Measurements from ENCODE around the gene SLC6A2.
"Not testable (repeated sequence)": the region's sequence is repeated elsewhere in the genome, so short reads cannot be mapped to it uniquely, and the experiment has no call there.

Gene SLC6A2

GRCh38 chr16:55725055-55725777, 69.4 kb downstream of the SLC6A2 start:
- DNase-seq: no peak

GRCh38 chr16:55728797-55729196, 73.0 kb downstream of the SLC6A2 start:
- DNase-seq: no peak

- DNase-seq: no peak
These were observed 74.3 kb downstream of the SLC6A2 start for GRCh38 chr16:55730115-55730514.

- no peak for DNase-seq
These were observed 76.7 kb downstream of the SLC6A2 start for GRCh38 chr16:55732496-55732895.

- no peak for DNase-seq
These were observed 78.9 kb downstream of the SLC6A2 start for GRCh38 chr16:55734665-55735064.

GRCh38 chr16:55735120-55735781, 79.5 kb downstream of the SLC6A2 start:
- DNase-seq: no peak

GRCh38 chr16:55736671-55737070, 80.9 kb downstream of the SLC6A2 start:
- no peak for DNase-seq

- no peak for DNase-seq
These were observed 81.5 kb downstream of the SLC6A2 start for GRCh38 chr16:55737318-55737717.

GRCh38 chr16:55737966-55738365, 82.2 kb downstream of the SLC6A2 start:
- DNase-seq: no peak

- DNase-seq: no peak
These were observed 90.3 kb downstream of the SLC6A2 start for GRCh38 chr16:55746081-55746480.

GRCh38 chr16:55747785-55748184, 92.0 kb downstream of the SLC6A2 start:
- no peak for DNase-seq

- DNase-seq: not testable (repeated sequence)
These were observed 96.8 kb downstream of the SLC6A2 start for GRCh38 chr16:55752465-55753144.

GRCh38 chr16:55753145-55753631, 97.4 kb downstream of the SLC6A2 start:
- DNase-seq: not testable (repeated sequence)

Data from NCI-H146 (cell line).